Ureter (tissue), 1 donor: ENCODE data around the gene STPG4. TPM values are rescaled to one million over a fixed set of nuclear protein-coding genes. Genes with fewer than 3 reads are reported as not detected.

ENCODE experiments used
- DNase-seq: peaks from one replicate; pipeline ENCODE4 v3.0.0-alpha.2; 2020; ENCODE audit warnings: low spot score
- total RNA-seq: library from RNA; stranded (reverse); gene quantifications from one replicate; pipeline ENCODE4 v1.2.4, GENCODE V29; 2023
- donor health status: DM: yes; HTN: yes; CAD: no.

STPG4 gene
- total RNA-seq, 1 donor from 2014 or later = not detected

- DNase-seq = no peak
Measured at GRCh38 chr2:47054036-47054555, 101.0 kb downstream of the STPG4 start.

- DNase-seq = no peak
Measured at GRCh38 chr2:47052847-47053246, 102.3 kb downstream of the STPG4 start.

- no peak for DNase-seq
Measured at GRCh38 chr2:47051562-47051961, 103.5 kb downstream of the STPG4 start.

- no peak for DNase-seq
Measured at GRCh38 chr2:47050762-47051161, 104.3 kb downstream of the STPG4 start.

GRCh38 chr2:47050021-47050760 lies 104.9 kb downstream of the STPG4 start:
- no peak for DNase-seq

- no peak for DNase-seq
Measured at GRCh38 chr2:47049502-47049901, 105.6 kb downstream of the STPG4 start.

GRCh38 chr2:47048801-47049480 lies 106.2 kb downstream of the STPG4 start:
- no peak for DNase-seq

GRCh38 chr2:47046271-47046670 lies 108.8 kb downstream of the STPG4 start:
- DNase-seq = no peak

GRCh38 chr2:47043891-47044239 lies 111.2 kb downstream of the STPG4 start:
- no peak for DNase-seq

- peak; percentile 75 for DNase-seq
Measured at GRCh38 chr2:47043142-47043890, 111.8 kb downstream of the STPG4 start.

GRCh38 chr2:47041891-47042684 lies 113.0 kb downstream of the STPG4 start:
- DNase-seq = no peak

- no peak for DNase-seq
Measured at GRCh38 chr2:47041063-47041462, 114.0 kb downstream of the STPG4 start.

GRCh38 chr2:47040651-47041050 lies 114.5 kb downstream of the STPG4 start:
- no peak for DNase-seq

- no peak for DNase-seq
Measured at GRCh38 chr2:47039913-47040562, 115.1 kb downstream of the STPG4 start.

GRCh38 chr2:47039489-47039870 lies 115.6 kb downstream of the STPG4 start:
- no peak for DNase-seq

GRCh38 chr2:47038656-47039488 lies 116.2 kb downstream of the STPG4 start:
- DNase-seq = no peak

- no peak for DNase-seq
Measured at GRCh38 chr2:47037678-47038077, 117.4 kb downstream of the STPG4 start.
